HCT116 (cell line): ENCODE data around the gene FGGY. TPM values are rescaled to one million over a fixed set of nuclear protein-coding genes. Genes with fewer than 3 reads are reported as not detected.
"Not testable (repeated sequence)": the region's sequence is repeated elsewhere in the genome, so short reads cannot be mapped to it uniquely, and the experiment has no call there.

ENCODE experiments used
- ATAC-seq: fragments of 200-7000 bp; cut with Tn5 transposase; 2 replicates; pipeline ENCODE4 v1.9.1; 2020; ENCODE audit warnings: mild to moderate bottlenecking, moderate library complexity
- BruUV-seq: library from RNA; stranded (reverse); fragments of 400-500 nt; replicated peaks from 2 replicates; lab custom pipeline; 2021; lab: Mats Ljungman, UMichigan
- CTCF ChIA-PET: fragments of 300-600 bp; sonication (Branson Sonifier 250); formaldehyde crosslinking; loops from one replicate; lab custom pipeline; 2021; ENCODE audit warnings: antibody characterized with exemption; lab: Charles Lee
- POLR2A ChIA-PET: fragments of 300-600, 350-600 bp; sonication (Branson Sonifier 250); formaldehyde crosslinking; loops from one replicate; lab custom pipeline; 2021; ENCODE audit warnings: antibody characterized with exemption; lab: Charles Lee
- RAD21 ChIA-PET, 2 experiments: fragments of 300-600 bp; sonication (Branson Sonifier 250); formaldehyde crosslinking; loops; one replicate each; lab custom pipeline; 2023; ENCODE audit warnings: low total read pairs in 2 of 2; ENCODE audit not compliant: uncharacterized antibody in 2 of 2, unreplicated experiment in 2 of 2, low non-redundant PET in 1 of 2; lab: Charles Lee
- DNase-seq: peaks from one replicate; pipeline ENCODE4 v3.0.0-alpha.2; 2010; ENCODE audit warnings: low read depth, low spot score
- H2AFZ ChIP-seq: fragments of 200-600 bp; shearing (Covaris generic), sonication (generic); 2 replicates; pipeline ENCODE4 v1.6.1; 2017; ENCODE audit warnings: low read depth, mixed run types, mixed read lengths, antibody characterized with exemption, low read length; ENCODE audit not compliant: poor library complexity, severe bottlenecking
- H3K27ac ChIP-seq: 2 replicates; pipeline ENCODE4 v1.5.1; 2012; ENCODE audit warnings: low read depth, low read length
- H3K27me3 ChIP-seq: fragments of 200-600 bp; sonication (generic); 2 replicates; pipeline ENCODE4 v1.6.1; 2016; ENCODE audit warnings: mixed run types, low read length, mixed read lengths; ENCODE audit not compliant: insufficient read depth
- H3K36me3 ChIP-seq, 2 experiments: fragments of 200-500 bp in 1 of 2; fragments of 200-600 bp in 1 of 2; sonication (Bioruptor generic) in 1 of 2; sonication (generic) in 1 of 2; 2 replicates each; pipeline versions ENCODE4 v1.5.1 to v1.6.1; 2014 to 2016; ENCODE audit warnings: low read length in 2 of 2, inconsistent platforms in 1 of 2, mixed read lengths in 1 of 2, mixed run types in 1 of 2; ENCODE audit not compliant: insufficient read depth in 2 of 2, control insufficient read depth in 1 of 2
- H3K4me1 ChIP-seq, 2 experiments: fragments of 200-600 bp in 1 of 2; sonication (generic) in 1 of 2; 2 replicates each; pipeline versions ENCODE4 v1.5.1 to v1.6.1; 2012 to 2017; ENCODE audit warnings: low read length in 2 of 2, inconsistent platforms in 1 of 2, mild to moderate bottlenecking in 1 of 2, mixed read lengths in 1 of 2, mixed run types in 1 of 2, moderate library complexity in 1 of 2; ENCODE audit not compliant: insufficient read depth in 2 of 2, control insufficient read depth in 1 of 2
- H3K4me2 ChIP-seq: fragments of 200-600 bp; sonication (generic); 2 replicates; pipeline ENCODE4 v1.6.1; 2017; ENCODE audit warnings: mixed run types, low read length, mixed read lengths
- H3K4me3 ChIP-seq, 2 experiments: fragments of 200-600 bp in 1 of 2; sonication (generic) in 1 of 2; replicated peaks in 1 of 2; 2 replicates each; pipeline ENCODE4 v1.5.1; 2011 to 2016; ENCODE audit warnings: low read length in 2 of 2, control low read depth in 1 of 2, low read depth in 1 of 2, mild to moderate bottlenecking in 1 of 2, mixed read lengths in 1 of 2, mixed run types in 1 of 2
- H3K79me2 ChIP-seq: fragments of 200-600 bp; sonication (generic); 2 replicates; pipeline ENCODE4 v1.6.1; 2017; ENCODE audit warnings: mild to moderate bottlenecking, mixed run types, low read length, moderate library complexity, mixed read lengths; ENCODE audit not compliant: insufficient read depth
- H3K9ac ChIP-seq: fragments of 200-600 bp; sonication (generic); 2 replicates; pipeline ENCODE4 v1.6.1; 2016; ENCODE audit warnings: low read length, mixed read lengths
- H3K9me2 ChIP-seq: fragments of 200-600 bp; sonication (generic), shearing (Covaris generic); 2 replicates; pipeline ENCODE4 v1.6.1; 2017; ENCODE audit warnings: mixed run types, mild to moderate bottlenecking, moderate library complexity; ENCODE audit not compliant: insufficient read depth
- H3K9me3 ChIP-seq, 2 experiments: fragments of 200-500 bp in 1 of 2; fragments of 200-600 bp in 1 of 2; sonication (Bioruptor generic) in 1 of 2; sonication (generic) in 1 of 2; 2 replicates each; pipeline ENCODE4 v1.6.1; 2014 to 2017; ENCODE audit warnings: low read length in 2 of 2, mixed read lengths in 2 of 2, inconsistent platforms in 1 of 2, low read depth in 1 of 2, mild to moderate bottlenecking in 1 of 2, mixed run types in 1 of 2, moderate library complexity in 1 of 2; ENCODE audit not compliant: control insufficient read depth in 1 of 2, insufficient read depth in 1 of 2
- H4K20me1 ChIP-seq: fragments of 200-600 bp; sonication (generic), shearing (Covaris generic); 2 replicates; pipeline ENCODE4 v1.6.1; 2017; ENCODE audit warnings: mixed run types, mild to moderate bottlenecking, moderate library complexity; ENCODE audit not compliant: insufficient read depth
- CBX3 ChIP-seq: IDR thresholded peaks from 2 replicates; pipeline ENCODE4 v1.6.1; 2012; ENCODE audit warnings: low read depth
- CEBPB ChIP-seq: IDR thresholded peaks from 2 replicates; pipeline ENCODE4 v1.6.1; 2012; ENCODE audit warnings: low read depth
- CTCF ChIP-seq, 3 experiments: fragments of 200-600 bp in 1 of 3; sonication (generic) in 1 of 3; IDR thresholded peaks in 2 of 3; conservative IDR thresholded peaks in 1 of 3; 2 replicates each; pipeline ENCODE4 v1.5.1; 2012 to 2017; ENCODE audit warnings: low read depth in 2 of 3, low read length in 2 of 3, antibody characterized with exemption in 1 of 3, borderline replicate concordance in 1 of 3, control low read depth in 1 of 3, mild to moderate bottlenecking in 1 of 3, mixed read lengths in 1 of 3, mixed run types in 1 of 3, moderate library complexity in 1 of 3; ENCODE audit not compliant: insufficient read depth in 1 of 3
- ELF1 ChIP-seq: IDR thresholded peaks from 2 replicates; pipeline ENCODE4 v1.6.1; 2012; ENCODE audit warnings: low read depth, borderline replicate concordance
- FOSL1 ChIP-seq: IDR thresholded peaks from 2 replicates; pipeline ENCODE4 v1.6.1; 2012; ENCODE audit warnings: low read depth
- POLR2A ChIP-seq: IDR thresholded peaks from 2 replicates; pipeline ENCODE4 v1.7.0; 2011; ENCODE audit warnings: borderline replicate concordance; ENCODE audit not compliant: insufficient read depth, insufficient read length; ENCODE audit errors: extremely low read depth
- SIN3A ChIP-seq: IDR thresholded peaks from 2 replicates; pipeline ENCODE4 v1.6.1; 2012; ENCODE audit warnings: low read depth
- SP1 ChIP-seq: IDR thresholded peaks from 2 replicates; pipeline ENCODE4 v1.6.1; 2012; ENCODE audit warnings: low read depth
- YY1 ChIP-seq: IDR thresholded peaks from 2 replicates; pipeline ENCODE4 v1.6.1; 2011; ENCODE audit warnings: low read length, low read depth, moderate library complexity, mild to moderate bottlenecking; ENCODE audit not compliant: insufficient replicate concordance; ENCODE audit errors: extremely low read depth
- intact Hi-C: fragments of 100-400 bp; cut with micrococcal nuclease; formaldehyde crosslinking; loops from 2 replicates; pipeline ENCODE4 v1.10.0; 2022
- total RNA-seq: library from RNA; stranded (reverse); gene quantifications from one replicate; pipeline ENCODE4 v1.2.1, GENCODE V29; 2021; ENCODE audit not compliant: unreplicated experiment

Gene FGGY
- total RNA-seq, 1 experiment from 2014 or later = 10.6 TPM

- POLR2A ChIA-PET = no interaction called here
- H3K4me2 ChIP-seq = no peak overlapping the region
- H3K27ac ChIP-seq = no peak overlapping the region
- intact Hi-C loops = no loop called here
- no peak for DNase-seq
- BruUV-seq = no TSS peak
- H3K27me3 ChIP-seq = no peaks in the 10 kb centered on the region
- RAD21 ChIA-PET = no interaction called here
- H3K9me3 ChIP-seq = no peaks in the 10 kb centered on the region
- H3K9ac ChIP-seq = no peak overlapping the region
- CTCF ChIA-PET = no interaction called here
- TF ChIP-seq CBX3 (no peak), YY1 (no peak), CEBPB (no peak), POLR2A (no peak), SP1 (no peak), ELF1 (no peak), CTCF (IDR thresholded peaks at IDR 0.05 in 2 of 3, conservative IDR thresholded peaks at IDR 0.05 in 1 of 3; ENCODE audit: borderline replicate concordance in 1 of 3, insufficient read depth in 1 of 3, low read depth in 2 of 3, low read length in 2 of 3) (no peak), FOSL1 (no peak), SIN3A (no peak)
- TF ChIP-seq, all 23 proteins: peak for 0
- Histone ChIP-seq H3K4me3 (no peak overlapping the region), H3K36me3 (no peaks in the 10 kb centered on the region), H3K79me2 (no peaks in the 10 kb centered on the region), H2AFZ (no peak overlapping the region), H3K4me1 (no peaks in the 10 kb centered on the region), H3K9me2 (no peaks in the 10 kb centered on the region), H4K20me1 (no peaks in the 10 kb centered on the region)
- no peak for ATAC-seq
These were observed 47.3 kb upstream of the FGGY start for GRCh38 chr1:59249396-59250137.

GRCh38 chr1:59251061-59251460 lies 45.8 kb upstream of the FGGY start:
- H3K4me1 ChIP-seq, H3K4me2 ChIP-seq, DNase-seq, H3K79me2 ChIP-seq, H3K27me3 ChIP-seq, H3K27ac ChIP-seq, H2AFZ ChIP-seq, H3K4me3 ChIP-seq, H4K20me1 ChIP-seq, ATAC-seq, BruUV-seq, H3K36me3 ChIP-seq, POLR2A ChIA-PET, H3K9me2 ChIP-seq, RAD21 ChIA-PET, H3K9ac ChIP-seq, H3K9me3 ChIP-seq, intact Hi-C loops, CTCF ChIA-PET: not testable (repeated sequence)

GRCh38 chr1:59256429-59256828 lies 40.5 kb upstream of the FGGY start:
- H3K27ac ChIP-seq, H3K4me3 ChIP-seq, BruUV-seq, H3K9me2 ChIP-seq, H3K4me2 ChIP-seq, H3K4me1 ChIP-seq, RAD21 ChIA-PET, POLR2A ChIA-PET, DNase-seq, H3K36me3 ChIP-seq, H3K9ac ChIP-seq, H3K27me3 ChIP-seq, H4K20me1 ChIP-seq, H3K79me2 ChIP-seq, ATAC-seq, H3K9me3 ChIP-seq, H2AFZ ChIP-seq, CTCF ChIA-PET, intact Hi-C loops: not testable (repeated sequence)
